Measurements from ENCODE around the gene PTPRJ. TPM values are rescaled to one million over a fixed set of nuclear protein-coding genes. Genes with fewer than 3 reads are reported as not detected.

Gene PTPRJ
- total RNA-seq, 1 donor from 2014 or later = 34.9 TPM

DNA sequence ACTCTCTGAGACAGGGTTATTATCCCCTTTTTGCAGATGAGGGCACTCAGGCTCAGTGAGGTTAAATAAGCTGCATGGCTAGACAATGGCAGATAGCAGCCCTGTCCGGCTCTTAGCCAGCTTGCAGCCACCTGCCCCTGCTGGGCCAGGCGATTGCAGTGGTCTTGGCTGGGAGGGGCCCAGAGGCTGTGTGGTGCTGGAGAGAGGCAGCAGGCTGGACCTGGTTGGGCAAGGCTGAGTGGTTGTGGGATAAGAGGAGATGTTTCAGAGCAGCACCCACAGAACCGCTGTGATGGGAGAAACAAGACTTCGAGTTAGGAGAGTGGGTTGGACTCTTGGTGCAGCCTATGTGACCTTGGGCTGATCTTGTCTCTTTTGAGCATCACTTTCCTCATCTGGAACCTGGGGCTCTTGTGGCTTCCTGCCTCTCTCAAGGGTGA lies 25.5 kb downstream of the PTPRJ start:
- Histone ChIP-seq H3K4me3 (no peak overlapping the region), H3K9me3 (no peaks in the 10 kb centered on the region), H3K27ac (peak overlapping the region; percentile 32), H3K27me3 (no peaks in the 10 kb centered on the region), H3K36me3 (no peaks in the 10 kb centered on the region), H3K4me1 (peaks cover 27% of the 10 kb centered on the region)
- DNase-seq (no peak), ATAC-seq (no peak)
- intact Hi-C loops (cut with DNase I) = no loop called here
- TF ChIP-seq, protein P1, sequence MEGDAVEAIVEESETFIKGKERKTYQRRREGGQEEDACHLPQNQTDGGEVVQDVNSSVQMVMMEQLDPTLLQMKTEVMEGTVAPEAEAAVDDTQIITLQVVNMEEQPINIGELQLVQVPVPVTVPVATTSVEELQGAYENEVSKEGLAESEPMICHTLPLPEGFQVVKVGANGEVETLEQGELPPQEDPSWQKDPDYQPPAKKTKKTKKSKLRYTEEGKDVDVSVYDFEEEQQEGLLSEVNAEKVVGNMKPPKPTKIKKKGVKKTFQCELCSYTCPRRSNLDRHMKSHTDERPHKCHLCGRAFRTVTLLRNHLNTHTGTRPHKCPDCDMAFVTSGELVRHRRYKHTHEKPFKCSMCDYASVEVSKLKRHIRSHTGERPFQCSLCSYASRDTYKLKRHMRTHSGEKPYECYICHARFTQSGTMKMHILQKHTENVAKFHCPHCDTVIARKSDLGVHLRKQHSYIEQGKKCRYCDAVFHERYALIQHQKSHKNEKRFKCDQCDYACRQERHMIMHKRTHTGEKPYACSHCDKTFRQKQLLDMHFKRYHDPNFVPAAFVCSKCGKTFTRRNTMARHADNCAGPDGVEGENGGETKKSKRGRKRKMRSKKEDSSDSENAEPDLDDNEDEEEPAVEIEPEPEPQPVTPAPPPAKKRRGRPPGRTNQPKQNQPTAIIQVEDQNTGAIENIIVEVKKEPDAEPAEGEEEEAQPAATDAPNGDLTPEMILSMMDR (IDR thresholded peaks at IDR 0.05) = no peak

DNA sequence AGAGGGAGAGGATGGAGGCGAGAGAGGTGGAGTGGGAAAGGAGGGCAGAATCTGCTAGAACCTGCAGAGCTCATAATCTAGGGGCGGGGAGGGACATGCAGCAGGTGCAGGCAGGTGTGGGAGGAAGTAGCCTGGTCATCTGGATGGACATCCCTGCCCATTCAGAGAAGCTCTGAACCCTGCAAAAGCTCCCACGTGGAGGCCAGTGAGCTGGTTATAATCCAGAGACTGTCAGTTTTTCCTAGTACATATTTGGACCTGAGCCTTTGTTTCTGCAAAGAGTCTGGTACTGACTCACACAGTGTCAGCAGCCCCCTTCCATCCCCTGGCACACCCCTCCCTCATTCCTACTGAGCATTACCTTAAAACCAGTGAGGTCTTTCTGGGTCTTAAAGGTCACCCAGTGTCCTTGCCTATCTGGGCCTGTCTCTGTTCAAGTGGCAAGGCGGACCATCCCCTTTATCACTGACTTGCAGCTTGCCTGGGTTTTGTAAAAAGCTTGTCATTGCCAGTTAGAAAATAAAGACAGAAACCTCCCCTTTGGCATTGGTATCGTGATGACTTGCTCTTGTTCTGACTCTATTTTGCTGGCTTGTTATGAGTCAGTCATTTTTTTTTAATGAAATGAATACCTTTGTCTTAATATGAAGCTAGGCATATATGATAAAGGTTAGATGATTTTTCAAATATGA lies 26.1 kb downstream of the PTPRJ start:
- TF ChIP-seq, protein P1 (IDR thresholded peaks at IDR 0.05) = no peak
- intact Hi-C loops (cut with DNase I) = no loop called here
- Histone ChIP-seq H3K4me3 (no peak overlapping the region), H3K36me3 (no peaks in the 10 kb centered on the region), H3K9me3 (no peaks in the 10 kb centered on the region), H3K27ac (peak overlapping the region; percentile 32), H3K27me3 (no peaks in the 10 kb centered on the region), H3K4me1 (peaks cover 27% of the 10 kb centered on the region)
- ATAC-seq = no peak
- no peak for DNase-seq

DNA sequence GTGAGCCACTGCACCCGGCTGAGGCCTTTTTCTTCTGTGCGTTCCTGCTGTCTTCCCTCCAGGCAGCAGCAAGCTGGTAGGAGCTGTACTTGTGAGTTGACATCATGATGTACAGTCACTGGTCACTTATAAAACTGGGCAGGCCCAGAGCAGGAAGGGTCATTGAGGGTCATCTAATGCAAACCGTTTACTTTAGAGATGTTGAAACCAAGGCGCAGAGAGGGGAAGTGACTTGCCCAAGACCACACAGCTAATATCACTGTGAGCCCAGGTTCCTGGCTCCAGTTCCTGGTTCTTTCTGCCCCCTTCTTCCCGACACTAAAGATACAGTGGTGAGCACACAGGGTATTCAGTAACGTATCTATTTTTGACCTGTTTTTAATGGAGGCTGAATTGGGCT lies 27.3 kb downstream of the PTPRJ start:
- no peak for DNase-seq
- TF ChIP-seq, protein P1 (IDR thresholded peaks at IDR 0.05) = no peak
- peaks cover 26% of the 10 kb centered on the region for H3K4me1 ChIP-seq
- intact Hi-C loops (cut with DNase I) = no loop called here
- H3K27ac ChIP-seq = no peak overlapping the region
- no peaks in the 10 kb centered on the region for H3K27me3 ChIP-seq
- no peak overlapping the region for H3K4me3 ChIP-seq
- H3K9me3 ChIP-seq = no peaks in the 10 kb centered on the region
- peak; percentile 86 for ATAC-seq
- H3K36me3 ChIP-seq = no peaks in the 10 kb centered on the region

DNA sequence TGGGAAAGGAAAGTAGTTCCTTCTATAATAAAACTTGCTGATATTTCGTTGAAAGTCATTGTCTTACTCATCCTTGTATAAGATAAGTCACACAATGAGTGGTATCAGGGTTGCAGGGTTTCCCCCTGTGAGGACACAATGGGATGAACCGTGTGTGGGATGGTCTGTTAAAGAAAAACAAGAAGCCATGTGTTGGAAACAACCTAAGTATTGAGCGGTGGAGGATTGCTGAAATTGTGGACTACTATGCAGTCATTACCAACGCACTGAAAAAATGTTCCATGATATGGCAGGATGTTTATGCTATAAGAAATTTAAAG lies 28.6 kb downstream of the PTPRJ start:
- intact Hi-C loops (cut with DNase I) = no loop called here
- H3K4me1 ChIP-seq = peaks cover 35% of the 10 kb centered on the region

DNA sequence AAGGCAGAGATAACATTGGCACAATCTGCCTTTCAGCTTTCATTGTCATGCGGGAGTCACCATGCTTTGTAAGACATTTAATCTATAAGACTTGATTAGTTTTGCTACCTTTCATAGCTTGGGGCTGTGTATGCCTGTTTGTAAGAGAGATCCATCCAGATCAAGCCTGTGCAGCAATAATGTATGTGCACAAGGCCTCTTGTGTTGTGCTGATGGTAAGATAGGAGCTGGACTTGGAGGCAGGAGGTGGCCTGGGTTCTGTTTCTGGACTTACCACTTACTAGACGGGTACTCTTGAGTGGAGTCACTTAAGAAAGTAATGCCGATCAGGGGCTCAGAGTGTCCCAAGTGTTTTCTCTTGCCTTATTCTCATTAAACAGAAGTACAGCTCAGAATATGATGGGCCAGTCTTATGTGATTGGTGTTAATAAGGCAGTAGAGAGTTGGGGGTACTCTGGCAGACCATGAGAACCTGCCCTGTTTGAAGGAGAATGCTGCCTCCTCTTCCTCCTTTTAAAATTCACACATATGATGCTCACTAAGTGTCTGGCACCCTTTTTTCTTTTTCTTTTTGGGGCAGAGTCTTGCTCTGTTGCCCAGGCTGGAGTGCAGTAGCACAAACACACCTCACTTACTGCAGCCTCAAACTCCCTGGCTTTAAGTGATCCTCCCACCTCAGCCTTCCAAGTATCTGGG lies 30.9 kb downstream of the PTPRJ start:
- DNase-seq (no peak), ATAC-seq (no peak)
- Histone ChIP-seq H3K4me3 (no peak overlapping the region), H3K4me1 (peaks cover 26% of the 10 kb centered on the region), H3K27me3 (no peaks in the 10 kb centered on the region), H3K36me3 (no peaks in the 10 kb centered on the region), H3K27ac (no peak overlapping the region), H3K9me3 (no peaks in the 10 kb centered on the region)
- intact Hi-C loops (cut with DNase I) = no loop called here
- TF ChIP-seq, protein P1 (IDR thresholded peaks at IDR 0.05) = no peak

More for the DNA sequence above, 28.6 kb downstream of the PTPRJ start:
- Histone ChIP-seq H3K27ac (no peak overlapping the region), H3K27me3 (no peaks in the 10 kb centered on the region), H3K4me3 (no peak overlapping the region), H3K9me3 (no peaks in the 10 kb centered on the region), H3K36me3 (no peaks in the 10 kb centered on the region)
- TF ChIP-seq, protein P1 (IDR thresholded peaks at IDR 0.05) = no peak
- no peak for DNase-seq
- no peak for ATAC-seq
